ENCODE measurements around the gene KMT2B. TPM values are rescaled to one million over a fixed set of nuclear protein-coding genes. Genes with fewer than 3 reads are reported as not detected.

Gene KMT2B
- total RNA-seq, 6 experiments from 2014 or later = 10.5 to 23.1 (median 15.0) TPM

DNA sequence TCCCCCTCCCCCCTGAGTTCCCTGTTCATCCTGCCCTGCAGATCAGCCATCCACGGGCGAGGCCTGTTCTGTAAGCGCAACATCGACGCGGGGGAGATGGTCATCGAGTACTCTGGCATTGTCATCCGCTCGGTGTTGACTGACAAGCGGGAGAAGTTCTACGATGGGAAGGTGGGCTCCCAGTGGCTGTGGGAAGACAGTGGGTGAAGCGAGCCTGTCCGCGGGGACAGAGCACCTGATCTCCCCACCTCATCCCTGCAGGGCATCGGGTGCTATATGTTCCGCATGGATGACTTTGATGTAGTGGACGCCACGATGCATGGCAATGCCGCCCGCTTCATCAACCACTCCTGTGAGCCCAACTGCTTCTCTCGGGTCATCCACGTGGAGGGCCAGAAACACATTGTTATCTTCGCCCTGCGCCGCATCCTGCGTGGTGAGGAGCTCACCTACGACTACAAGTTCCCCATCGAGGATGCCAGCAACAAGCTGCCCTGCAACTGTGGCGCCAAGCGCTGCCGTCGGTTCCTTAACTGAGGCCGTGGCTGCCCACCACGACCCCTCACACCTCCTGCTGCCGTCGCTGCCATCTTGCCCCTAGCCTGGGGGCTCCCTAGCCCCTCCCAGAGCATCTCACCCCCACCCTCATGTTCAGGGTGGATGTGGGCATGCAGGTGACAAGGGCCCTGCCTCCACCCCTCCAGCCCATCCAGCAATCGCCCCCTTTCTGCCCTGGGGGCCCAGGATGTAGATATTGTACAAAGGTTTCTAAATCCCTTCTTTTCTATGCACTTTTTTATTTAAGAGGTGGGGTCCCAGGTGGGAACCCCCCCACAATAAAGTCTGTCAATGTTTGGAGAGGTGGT, 20.5 kb downstream of the KMT2B start:
- ATAC-seq = no peak
- peaks cover 0 to 16% (median 0%) of the 10 kb centered on the region in 4 donors for H3K4me1 ChIP-seq
- intact Hi-C loops (cut with DNase I) = no loop called here
- no peak overlapping the region for H3K27ac ChIP-seq
- no peaks in the 10 kb centered on the region for H3K27me3 ChIP-seq
- WGBS (ENCODE audit: insufficient coverage, low coverage, low lambda C conversion rate, missing lambda C conversion rate) = 90% methylated on average over 4 of the region's 37 CpGs
- no peaks in the 10 kb centered on the region for H3K9me3 ChIP-seq
- H3K36me3 ChIP-seq = peaks cover 0 to 38% (median 0%) of the 10 kb centered on the region in 4 donors
- DNase-seq = no peak
- no peak overlapping the region for H3K4me3 ChIP-seq
- no peak for TF ChIP-seq POLR2A (IDR thresholded peaks at IDR 0.05)
- TF ChIP-seq, protein P1, sequence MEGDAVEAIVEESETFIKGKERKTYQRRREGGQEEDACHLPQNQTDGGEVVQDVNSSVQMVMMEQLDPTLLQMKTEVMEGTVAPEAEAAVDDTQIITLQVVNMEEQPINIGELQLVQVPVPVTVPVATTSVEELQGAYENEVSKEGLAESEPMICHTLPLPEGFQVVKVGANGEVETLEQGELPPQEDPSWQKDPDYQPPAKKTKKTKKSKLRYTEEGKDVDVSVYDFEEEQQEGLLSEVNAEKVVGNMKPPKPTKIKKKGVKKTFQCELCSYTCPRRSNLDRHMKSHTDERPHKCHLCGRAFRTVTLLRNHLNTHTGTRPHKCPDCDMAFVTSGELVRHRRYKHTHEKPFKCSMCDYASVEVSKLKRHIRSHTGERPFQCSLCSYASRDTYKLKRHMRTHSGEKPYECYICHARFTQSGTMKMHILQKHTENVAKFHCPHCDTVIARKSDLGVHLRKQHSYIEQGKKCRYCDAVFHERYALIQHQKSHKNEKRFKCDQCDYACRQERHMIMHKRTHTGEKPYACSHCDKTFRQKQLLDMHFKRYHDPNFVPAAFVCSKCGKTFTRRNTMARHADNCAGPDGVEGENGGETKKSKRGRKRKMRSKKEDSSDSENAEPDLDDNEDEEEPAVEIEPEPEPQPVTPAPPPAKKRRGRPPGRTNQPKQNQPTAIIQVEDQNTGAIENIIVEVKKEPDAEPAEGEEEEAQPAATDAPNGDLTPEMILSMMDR (IDR thresholded peaks at IDR 0.05) = no peak

DNA sequence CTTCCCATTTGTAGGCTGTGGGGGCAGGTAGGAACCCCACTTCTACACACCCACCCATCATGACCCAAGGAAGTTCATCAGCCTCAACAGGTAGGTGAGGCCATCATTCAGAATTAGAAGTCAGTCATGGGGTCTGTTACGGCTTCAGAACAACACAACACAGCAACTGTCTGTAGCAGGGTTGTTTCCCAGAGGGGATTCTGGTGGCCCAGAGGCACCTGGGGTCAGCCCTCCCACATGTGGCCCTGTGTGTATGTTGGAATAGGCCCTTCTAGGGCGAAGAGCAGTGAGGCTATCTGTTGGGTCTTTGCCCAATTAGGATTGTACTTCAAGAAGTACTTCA, 21.1 kb downstream of the KMT2B start:
- no peaks in the 10 kb centered on the region for H3K27me3 ChIP-seq
- no peak overlapping the region for H3K4me3 ChIP-seq
- H3K9me3 ChIP-seq = no peaks in the 10 kb centered on the region
- peaks cover 0 to 18% (median under 1%) of the 10 kb centered on the region in 4 donors for H3K4me1 ChIP-seq
- peak overlapping the region in 1 of 3 donors; percentile 84 for H3K27ac ChIP-seq
- intact Hi-C loops (cut with DNase I) = no loop called here
- 33% methylated on average over 1 of the region's 2 CpGs for WGBS (ENCODE audit: insufficient coverage, low coverage, low lambda C conversion rate, missing lambda C conversion rate)
- H3K36me3 ChIP-seq = peaks cover 0 to 32% (median 0%) of the 10 kb centered on the region in 4 donors
- TF ChIP-seq POLR2A (IDR thresholded peaks at IDR 0.05) = no peak
- TF ChIP-seq, protein P1 (IDR thresholded peaks at IDR 0.05) = no peak
- DNase-seq (no peak), ATAC-seq (no peak)

DNA sequence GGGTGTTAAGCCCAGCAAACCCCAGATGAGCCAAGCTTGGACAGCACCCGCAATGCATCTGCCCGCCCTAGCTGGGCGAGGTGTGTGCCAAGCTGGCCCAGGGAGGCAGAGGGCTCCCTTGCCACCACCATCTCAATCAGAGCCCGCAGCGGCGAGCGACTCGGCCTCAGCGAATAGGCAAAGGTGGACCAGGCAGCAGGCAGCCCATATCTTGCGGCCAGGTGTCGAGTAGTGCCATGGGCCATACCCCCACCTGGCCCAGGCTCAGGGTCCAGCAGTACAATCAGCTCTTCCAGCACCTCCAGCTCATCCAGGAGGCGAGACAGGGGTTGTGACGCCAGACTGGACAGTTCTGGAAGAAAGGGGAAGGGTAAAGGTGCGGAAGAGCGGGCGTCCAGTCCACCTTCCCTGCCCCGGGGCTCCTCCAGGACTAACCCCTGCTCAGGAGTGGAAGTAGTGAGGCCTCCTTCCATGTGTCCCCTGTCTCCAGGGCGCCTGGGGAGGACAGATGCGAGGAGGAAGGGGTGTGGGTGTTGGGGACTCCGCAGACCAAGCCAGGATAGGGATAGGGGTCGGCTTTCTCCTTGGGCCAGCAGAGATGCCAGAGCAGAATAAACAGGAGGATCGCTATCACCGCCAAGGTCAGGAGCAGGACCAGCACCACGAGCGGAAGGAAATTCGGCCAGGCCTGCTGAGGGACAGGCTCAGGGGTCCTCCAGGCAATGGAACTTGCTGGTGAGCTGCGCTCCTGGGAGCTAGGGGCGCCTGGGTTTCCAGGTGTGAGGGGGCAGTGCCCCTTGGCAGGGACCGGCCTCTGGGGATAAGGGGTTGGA, 21.7 kb downstream of the KMT2B start:
- Histone ChIP-seq H3K36me3 (peaks cover 0 to 27% (median 0%) of the 10 kb centered on the region in 4 donors), H3K27me3 (no peaks in the 10 kb centered on the region), H3K4me1 (peaks cover 0 to 24% (median 4%) of the 10 kb centered on the region in 4 donors), H3K4me3 (peak overlapping the region; percentile 60 to 73 (median 66)), H3K27ac (peak overlapping the region; percentile 58 to 84 (median 67)), H3K9me3 (no peaks in the 10 kb centered on the region)
- no peak for TF ChIP-seq POLR2A (IDR thresholded peaks at IDR 0.05)
- TF ChIP-seq, protein P1 (IDR thresholded peaks at IDR 0.05) = no peak
- DNase-seq = no peak
- 67% methylated on average over 13 of the region's 29 CpGs for WGBS (ENCODE audit: insufficient coverage, low coverage, low lambda C conversion rate, missing lambda C conversion rate)
- no peak for ATAC-seq
- intact Hi-C loops (cut with DNase I) = no loop called here

DNA sequence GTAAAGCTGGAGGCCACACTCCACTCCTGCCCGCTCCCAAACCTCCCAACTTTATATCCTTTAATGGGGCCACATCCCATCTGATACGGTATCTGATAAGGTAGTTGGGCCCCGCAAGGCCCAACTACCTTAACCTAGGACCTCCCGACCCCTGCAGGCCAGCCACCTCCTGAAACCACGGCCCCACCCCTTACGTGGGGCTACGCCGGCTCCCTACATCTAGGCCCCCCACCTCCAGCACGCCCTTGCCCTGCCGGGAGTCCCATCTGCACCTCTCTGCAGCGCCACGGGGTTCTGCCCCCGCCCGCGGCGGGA, 22.3 kb downstream of the KMT2B start:
- H3K36me3 ChIP-seq = peaks cover 0 to 24% (median 0%) of the 10 kb centered on the region in 4 donors
- TF ChIP-seq POLR2A (IDR thresholded peaks at IDR 0.05) = no peak
- TF ChIP-seq, protein P1 (IDR thresholded peaks at IDR 0.05) = no peak
- H3K4me3 ChIP-seq = peak overlapping the region; percentile 60 to 73 (median 66)
- no peaks in the 10 kb centered on the region for H3K9me3 ChIP-seq
- no peak for DNase-seq
- WGBS (ENCODE audit: insufficient coverage, low coverage, low lambda C conversion rate, missing lambda C conversion rate) = 0% methylated on average over 5 of the region's 16 CpGs
- ATAC-seq = no peak
- no peaks in the 10 kb centered on the region for H3K27me3 ChIP-seq
- peaks cover 0 to 25% (median 4%) of the 10 kb centered on the region in 4 donors for H3K4me1 ChIP-seq
- intact Hi-C loops (cut with DNase I) = no loop called here
- peak overlapping the region; percentile 58 to 84 (median 67) for H3K27ac ChIP-seq

All from right lobe of liver (tissue), 6 donors.